NT2/D1 (cell line): ENCODE results near the gene SEC61G.

Experiments
- DNase-seq: peaks from one replicate; pipeline ENCODE4 v3.0.0-alpha.2; 2011; ENCODE audit warnings: low read depth, low spot score
- H3K27me3 ChIP-seq: 2 replicates; pipeline ENCODE4 v1.6.0; 2011; ENCODE audit warnings: mild to moderate bottlenecking; ENCODE audit not compliant: insufficient read length, insufficient read depth
- H3K36me3 ChIP-seq: 2 replicates; pipeline ENCODE4 v1.6.1; 2011; ENCODE audit warnings: mild to moderate bottlenecking, low read length, mixed read lengths; ENCODE audit not compliant: insufficient read depth, insufficient read length
- H3K4me1 ChIP-seq: 2 replicates; pipeline ENCODE4 v1.5.1; 2011; ENCODE audit not compliant: insufficient read depth, insufficient read length
- H3K4me3 ChIP-seq: 2 replicates; pipeline ENCODE4 v1.5.1; 2011; ENCODE audit warnings: low read depth; ENCODE audit not compliant: insufficient read length
- H3K9ac ChIP-seq: 2 replicates; pipeline ENCODE4 v1.6.0; 2011; ENCODE audit warnings: low read depth; ENCODE audit not compliant: insufficient read length
- H3K9me3 ChIP-seq: 2 replicates; pipeline ENCODE4 v1.5.1; 2011; ENCODE audit warnings: mild to moderate bottlenecking, low read length; ENCODE audit not compliant: insufficient read depth
- SUZ12 ChIP-seq: IDR thresholded peaks from 2 replicates; pipeline ENCODE4 v1.6.1; 2011; ENCODE audit not compliant: insufficient read length, insufficient read depth; ENCODE audit errors: extremely low read depth
- YY1 ChIP-seq: IDR thresholded peaks from 2 replicates; pipeline ENCODE4 v1.6.1; 2011; ENCODE audit not compliant: insufficient read length, insufficient read depth
- ZNF274 ChIP-seq: IDR thresholded peaks from 2 replicates; pipeline ENCODE4 v1.6.1; 2011; ENCODE audit warnings: mild to moderate bottlenecking, low read depth, low read length

The SEC61G gene

DNA sequence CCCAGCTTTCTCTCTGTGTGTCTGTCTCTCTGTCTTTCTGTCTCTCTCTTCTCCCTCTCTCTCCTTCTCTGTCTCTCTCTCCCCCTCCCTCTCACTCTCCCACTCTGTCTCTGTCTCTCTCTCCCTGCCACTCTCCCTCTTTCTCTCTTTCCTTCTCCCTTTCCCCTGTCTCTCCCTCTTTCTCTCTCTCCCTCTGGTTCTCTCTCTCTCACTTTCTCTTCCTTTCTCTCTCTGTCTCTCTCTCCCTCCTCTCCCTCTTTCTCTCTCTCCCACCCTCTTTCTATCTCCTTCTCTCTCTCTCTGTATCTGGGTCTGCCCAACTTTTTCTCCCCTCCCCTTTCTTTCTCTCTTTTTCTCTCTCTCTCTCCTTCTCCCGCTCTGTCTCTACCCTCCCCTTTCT, 36.5 kb downstream of the SEC61G start:
- Histone ChIP-seq H3K4me1 (no peaks in the 10 kb centered on the region), H3K27me3 (no peaks in the 10 kb centered on the region), H3K9me3 (no peaks in the 10 kb centered on the region), H3K36me3 (no peaks in the 10 kb centered on the region), H3K4me3 (no peak overlapping the region), H3K9ac (no peak overlapping the region)
- TF ChIP-seq YY1: no peak
- TF ChIP-seq SUZ12: no peak
- TF ChIP-seq ZNF274: no peak
- DNase-seq: no peak

DNA sequence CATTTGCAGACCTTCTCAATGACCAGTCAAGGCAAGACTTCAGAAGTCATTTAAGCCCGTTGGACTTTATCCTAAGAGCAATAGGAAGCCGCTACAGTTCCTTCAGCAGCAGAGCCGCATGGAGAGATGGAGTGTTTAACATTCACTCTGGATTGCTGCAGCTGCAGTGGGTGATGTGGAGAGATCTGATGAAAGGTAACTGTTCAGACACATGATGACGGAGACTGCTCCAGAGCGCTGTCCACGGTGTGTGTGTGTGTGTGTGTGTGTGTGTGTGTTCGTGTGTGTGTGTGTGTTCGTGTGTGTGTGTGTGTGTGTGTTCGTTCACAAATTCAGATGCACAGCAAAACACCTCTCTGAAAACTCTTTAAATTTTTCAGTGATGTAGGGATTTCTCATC, 37.0 kb downstream of the SEC61G start:
- no peak overlapping the region for H3K9ac ChIP-seq
- no peaks in the 10 kb centered on the region for H3K4me1 ChIP-seq
- H3K4me3 ChIP-seq: no peak overlapping the region
- no peaks in the 10 kb centered on the region for H3K9me3 ChIP-seq
- H3K27me3 ChIP-seq: no peaks in the 10 kb centered on the region
- no peak for DNase-seq
- TF ChIP-seq YY1 (no peak), ZNF274 (no peak), SUZ12 (no peak)
- H3K36me3 ChIP-seq: no peaks in the 10 kb centered on the region

DNA sequence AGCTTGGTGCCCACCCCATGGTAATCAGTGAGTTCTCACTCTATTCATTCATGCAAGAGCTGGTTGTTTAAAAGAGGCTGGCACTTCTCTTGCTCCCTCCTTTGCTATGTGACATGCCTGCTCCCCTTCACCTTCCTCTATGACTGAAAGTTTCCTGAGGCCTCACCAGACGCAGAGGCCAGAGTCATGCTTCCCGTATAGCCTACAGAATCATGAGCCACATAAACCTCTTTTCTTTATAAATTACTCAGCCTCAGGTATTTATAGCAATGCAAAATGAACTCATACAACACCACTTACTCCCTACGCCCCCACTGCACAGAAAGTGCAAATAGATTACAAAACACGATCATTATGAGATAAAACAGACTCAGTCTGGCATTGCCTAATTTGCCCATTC, 39.0 kb downstream of the SEC61G start:
- TF ChIP-seq SUZ12: no peak
- TF ChIP-seq YY1: no peak
- no peak for TF ChIP-seq ZNF274
- no peaks in the 10 kb centered on the region for H3K36me3 ChIP-seq
- DNase-seq: no peak

DNA sequence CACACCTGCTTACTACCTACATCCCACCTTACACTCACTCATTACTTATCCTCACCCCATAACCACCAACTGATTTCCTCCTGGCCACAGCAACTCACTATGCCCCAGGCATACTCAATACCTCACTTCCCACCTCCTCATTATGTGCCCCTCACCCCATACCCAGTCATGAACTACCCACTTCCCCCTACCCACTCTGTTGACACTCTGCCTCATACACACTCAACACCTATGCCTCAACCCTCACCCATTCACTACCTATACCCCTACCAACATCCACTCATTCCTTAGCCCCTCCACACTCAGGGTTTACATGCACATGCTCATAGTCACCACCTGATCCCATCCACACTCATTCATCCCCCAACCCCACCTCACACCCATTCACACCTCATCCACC, 39.6 kb downstream of the SEC61G start:
- Histone ChIP-seq H3K9ac (no peak overlapping the region), H3K9me3 (no peaks in the 10 kb centered on the region), H3K4me3 (no peak overlapping the region), H3K27me3 (no peaks in the 10 kb centered on the region), H3K4me1 (no peaks in the 10 kb centered on the region), H3K36me3 (no peaks in the 10 kb centered on the region)
- DNase-seq: no peak
- TF ChIP-seq SUZ12: no peak
- TF ChIP-seq YY1: no peak
- TF ChIP-seq ZNF274: no peak

More for the DNA sequence above, 39.0 kb downstream of the SEC61G start:
- Histone ChIP-seq H3K4me1 (no peaks in the 10 kb centered on the region), H3K27me3 (no peaks in the 10 kb centered on the region), H3K9me3 (no peaks in the 10 kb centered on the region), H3K9ac (no peak overlapping the region), H3K4me3 (no peak overlapping the region)

DNA sequence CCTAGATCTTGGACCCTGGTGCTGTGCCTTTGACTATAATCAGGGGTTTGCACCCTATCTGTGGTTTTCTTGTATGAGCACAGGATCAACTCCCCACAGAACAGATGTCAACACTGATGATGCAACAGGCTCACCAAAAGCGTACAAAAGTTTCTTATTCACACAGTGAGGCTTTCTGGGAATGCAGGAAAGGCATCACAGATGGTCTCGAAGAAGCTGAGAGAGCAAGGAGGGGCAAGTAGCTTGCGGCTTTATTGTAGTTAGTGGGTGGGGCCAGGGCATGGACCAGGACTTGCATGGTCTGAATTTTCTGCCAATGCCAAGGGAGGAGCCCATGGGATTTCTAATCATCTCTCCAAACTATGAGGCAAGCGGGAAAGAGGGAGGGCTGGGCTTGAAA, 46.2 kb downstream of the SEC61G start:
- Histone ChIP-seq H3K4me3 (no peak overlapping the region), H3K9me3 (peaks cover 17% of the 10 kb centered on the region), H3K9ac (no peak overlapping the region), H3K27me3 (no peaks in the 10 kb centered on the region), H3K36me3 (no peaks in the 10 kb centered on the region), H3K4me1 (no peaks in the 10 kb centered on the region)
- DNase-seq: no peak
- TF ChIP-seq YY1 (no peak), SUZ12 (no peak), ZNF274 (no peak)

DNA sequence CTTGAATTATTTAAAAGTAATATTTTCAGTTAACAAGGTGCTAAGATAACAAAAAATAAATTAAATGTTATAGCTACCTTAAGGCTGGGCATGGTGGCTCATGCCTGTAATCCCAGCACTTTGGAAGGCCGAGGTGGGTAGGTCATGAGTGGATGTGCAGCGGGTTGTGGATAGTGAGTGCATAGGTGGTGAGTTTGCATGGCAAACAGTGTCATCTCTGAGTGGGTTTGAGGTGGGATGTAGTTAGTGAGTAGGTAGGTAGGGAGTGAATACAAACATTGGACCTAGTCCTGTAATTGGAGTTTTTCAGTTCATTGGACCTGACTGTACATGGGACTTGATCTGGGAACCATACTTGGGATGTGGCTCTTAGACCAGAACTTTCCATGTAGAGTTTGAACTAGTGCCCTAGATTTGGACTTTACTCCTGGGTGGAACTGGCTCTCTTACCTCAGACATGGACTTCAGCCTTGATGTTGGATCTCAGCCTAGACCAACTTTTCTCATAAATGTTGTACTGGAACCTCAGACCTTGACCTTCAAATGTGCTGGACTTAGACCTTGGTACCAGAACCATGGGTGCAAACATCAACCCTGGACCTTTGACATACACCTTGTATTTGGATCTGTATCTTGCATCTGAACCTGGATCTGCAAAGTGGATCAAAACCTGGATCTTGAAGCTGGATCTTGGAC, 47.0 kb downstream of the SEC61G start:
- no peak overlapping the region for H3K9ac ChIP-seq
- no peak for DNase-seq
- H3K4me3 ChIP-seq: no peak overlapping the region
- H3K9me3 ChIP-seq: peaks cover 17% of the 10 kb centered on the region
- H3K4me1 ChIP-seq: no peaks in the 10 kb centered on the region
- no peaks in the 10 kb centered on the region for H3K27me3 ChIP-seq
- no peaks in the 10 kb centered on the region for H3K36me3 ChIP-seq
- TF ChIP-seq YY1: no peak
- TF ChIP-seq SUZ12: no peak
- TF ChIP-seq ZNF274: no peak

DNA sequence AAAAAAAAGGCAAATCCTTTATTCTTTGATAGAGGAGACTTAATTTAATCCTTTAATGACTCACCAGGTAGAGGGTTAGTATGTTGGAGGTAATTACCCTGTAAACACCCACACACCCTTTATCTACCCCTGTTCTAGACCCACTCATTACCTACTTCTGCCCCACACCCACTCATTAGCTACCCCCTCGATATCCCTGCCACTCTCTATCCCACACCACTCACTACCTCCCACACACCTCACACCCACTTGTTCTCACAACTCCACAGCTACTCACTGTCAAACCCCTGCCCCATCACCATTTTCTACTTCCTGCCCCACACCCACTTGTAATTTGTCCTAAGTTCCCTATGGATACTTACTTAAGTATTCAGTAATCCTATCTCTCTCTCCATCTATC, 49.7 kb downstream of the SEC61G start:
- no peak overlapping the region for H3K4me3 ChIP-seq
- no peaks in the 10 kb centered on the region for H3K27me3 ChIP-seq
- no peak for DNase-seq
- no peaks in the 10 kb centered on the region for H3K4me1 ChIP-seq
- TF ChIP-seq YY1: no peak
- H3K9ac ChIP-seq: no peak overlapping the region
- H3K36me3 ChIP-seq: no peaks in the 10 kb centered on the region
- H3K9me3 ChIP-seq: peaks cover 17% of the 10 kb centered on the region
